T-helper 1 cell (primary cell): ENCODE measurements around the gene DMRT1.
"Not testable (repeated sequence)": the region's sequence is repeated elsewhere in the genome, so short reads cannot be mapped to it uniquely, and the experiment has no call there.

ENCODE experiments used
- DNase-seq, 5 donors: peaks; one replicate each; pipeline ENCODE4 v3.0.0-alpha.2; 2012 to 2020

Gene DMRT1

GRCh38 chr9:860706-861105 is 19.2 kb downstream of the DMRT1 start:
- DNase-seq: no peak

- DNase-seq: not testable (repeated sequence)
Observed at GRCh38 chr9:861525-861924, 20.0 kb downstream of the DMRT1 start.

DNA sequence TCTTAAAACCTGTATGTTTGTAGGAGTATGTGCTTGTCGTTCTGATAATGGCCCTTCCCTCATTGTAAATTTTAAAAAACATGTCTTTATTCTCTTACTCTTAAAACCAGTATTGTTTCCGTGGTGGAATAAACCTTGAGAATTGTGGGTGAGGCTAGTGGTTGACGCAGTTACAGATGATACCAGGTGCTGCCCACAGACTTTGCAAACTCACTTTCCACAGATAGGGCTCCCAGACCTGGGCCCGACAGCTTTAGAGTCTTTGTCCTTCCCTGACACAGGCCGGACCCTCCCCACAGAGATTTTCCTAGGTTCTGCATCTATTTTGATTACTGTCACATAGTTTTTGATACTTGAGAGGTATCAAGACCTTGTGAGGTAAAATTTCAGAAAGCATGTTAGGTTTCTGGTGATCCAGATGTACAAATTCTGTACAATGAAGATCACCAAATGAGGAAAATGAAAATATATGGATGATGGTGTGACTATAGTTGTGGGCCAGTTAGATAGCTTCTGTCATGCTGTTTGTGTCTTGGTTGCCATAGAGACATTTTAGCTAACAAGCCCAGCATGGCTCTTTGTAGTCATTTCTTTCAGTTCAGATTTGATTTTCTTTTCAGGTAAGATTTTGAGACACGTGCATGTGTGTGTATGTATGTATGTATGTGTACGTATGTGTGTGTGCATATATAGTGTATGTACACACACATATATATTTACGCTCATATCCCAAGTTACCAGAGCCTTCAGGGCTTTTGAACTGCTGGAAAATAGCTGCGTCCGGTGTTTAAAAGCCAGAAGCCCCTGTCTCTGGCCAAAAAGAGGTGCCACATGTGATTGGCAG is 33.8 kb downstream of the DMRT1 start:
- DNase-seq: no peak

GRCh38 chr9:876425-876824 is 34.9 kb downstream of the DMRT1 start:
- DNase-seq: no peak

GRCh38 chr9:878239-878638 is 36.7 kb downstream of the DMRT1 start:
- DNase-seq: no peak

DNA sequence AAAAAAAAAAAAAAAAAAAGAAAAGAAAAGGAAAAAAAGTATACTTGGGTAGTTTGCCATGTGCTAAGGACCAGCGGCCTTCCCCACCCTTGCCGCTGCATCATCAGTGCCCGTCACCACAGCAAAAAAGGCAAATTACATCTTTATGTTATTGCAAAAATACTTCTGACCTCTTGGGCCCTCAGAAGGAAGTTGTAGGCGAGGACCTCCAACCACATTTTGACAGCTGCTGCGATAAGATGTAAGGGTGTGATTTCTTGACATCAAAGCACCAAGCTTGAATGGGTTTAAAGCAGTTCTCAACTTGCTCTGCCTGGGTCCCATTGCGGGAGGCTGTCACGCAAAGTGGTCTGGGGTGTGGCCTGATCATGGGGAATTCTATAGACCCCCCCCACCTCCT is 39.2 kb downstream of the DMRT1 start:
- no peak for DNase-seq

- DNase-seq: no peak
Observed at GRCh38 chr9:882416-882924, 41.0 kb downstream of the DMRT1 start.

GRCh38 chr9:883011-883410 is 41.5 kb downstream of the DMRT1 start:
- no peak for DNase-seq

DNA sequence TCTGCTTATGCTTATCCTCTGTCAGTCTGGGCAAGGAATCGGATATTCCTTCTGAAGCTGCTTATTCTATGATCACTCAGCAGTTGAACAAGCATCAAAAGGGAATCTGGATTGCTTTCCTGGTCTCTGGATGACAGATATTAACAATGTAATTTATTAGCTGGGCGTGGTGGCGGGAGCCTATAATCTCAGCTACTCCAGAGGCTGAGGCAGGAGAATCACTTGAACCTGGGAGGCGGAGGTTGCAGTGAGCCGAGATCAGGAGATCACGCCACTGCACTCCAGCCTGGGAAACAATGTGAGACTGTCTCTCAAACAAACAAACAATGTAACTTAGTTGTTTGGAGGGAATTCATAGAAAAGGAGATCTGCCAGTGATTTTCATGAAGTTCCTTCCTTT is 45.4 kb downstream of the DMRT1 start:
- no peak for DNase-seq

DNA sequence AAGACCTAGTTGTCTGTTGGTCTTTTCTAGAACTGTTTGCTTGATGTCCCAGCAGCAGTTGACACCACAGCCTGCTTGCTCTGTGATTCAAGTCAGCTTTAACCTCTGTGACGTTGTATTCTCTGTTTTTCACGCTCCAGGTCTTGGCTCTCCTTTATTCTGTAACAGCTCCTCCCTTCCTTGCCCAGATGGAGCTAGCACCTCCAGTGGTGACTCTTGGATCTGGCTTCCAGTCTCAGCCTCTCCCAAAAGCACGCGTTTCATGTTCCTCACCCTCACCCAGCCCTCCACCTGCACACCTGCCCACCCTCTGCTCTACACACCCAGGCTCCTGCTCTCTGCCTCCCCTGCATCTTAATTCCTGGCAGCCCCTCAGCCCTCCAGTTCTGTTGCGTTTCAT is 50.6 kb downstream of the DMRT1 start:
- DNase-seq: no peak

GRCh38 chr9:893115-893514 is 51.6 kb downstream of the DMRT1 start:
- DNase-seq: no peak

DNA sequence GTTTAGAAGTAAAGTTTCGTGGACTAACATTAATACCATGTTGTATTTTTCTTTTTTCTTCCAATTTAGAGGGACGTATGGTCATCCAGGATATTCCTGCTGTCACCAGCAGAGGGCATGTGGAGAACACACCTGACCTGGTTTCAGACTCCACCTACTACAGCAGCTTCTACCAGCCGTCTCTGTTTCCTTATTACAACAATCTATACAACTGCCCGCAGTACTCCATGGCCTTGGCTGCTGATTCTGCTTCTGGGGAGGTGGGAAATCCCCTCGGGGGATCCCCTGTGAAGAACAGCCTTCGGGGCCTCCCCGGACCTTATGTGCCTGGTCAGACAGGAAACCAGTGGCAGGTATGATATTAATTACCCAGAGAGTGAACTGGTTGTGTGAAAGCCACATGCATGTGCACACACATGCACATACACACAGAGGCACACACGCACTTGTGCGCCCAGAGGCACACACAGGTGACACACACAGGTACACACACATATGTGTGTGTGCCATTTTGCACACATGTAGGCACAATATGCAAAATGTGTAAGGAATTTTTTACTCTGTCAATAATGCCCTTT is 52.4 kb downstream of the DMRT1 start:
- peak in 4 of 5 donors; percentile 10 to 55 (median 24) for DNase-seq

GRCh38 chr9:899440-900184 is 58.1 kb downstream of the DMRT1 start:
- DNase-seq: no peak

DNA sequence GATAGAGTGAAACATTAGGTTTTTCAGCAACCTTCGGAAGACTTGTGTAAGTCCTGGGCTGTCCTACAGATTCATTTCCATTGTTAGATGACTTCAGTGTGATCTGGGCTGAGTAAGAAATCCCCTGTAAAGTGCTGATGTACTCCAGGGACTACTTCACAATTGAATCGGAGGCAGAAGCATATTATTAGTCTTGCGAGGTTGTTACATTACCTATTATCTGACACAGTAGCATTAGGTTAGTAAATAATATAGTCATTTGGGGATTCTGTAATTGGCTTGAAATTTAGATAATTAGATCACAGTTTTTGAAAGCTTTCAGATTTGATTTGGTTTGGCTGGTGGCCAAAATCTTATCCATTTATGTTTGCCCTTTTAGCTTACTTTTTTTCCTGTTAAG is 62.4 kb downstream of the DMRT1 start:
- DNase-seq: no peak

GRCh38 chr9:905906-906305 is 64.4 kb downstream of the DMRT1 start:
- no peak for DNase-seq

DNA sequence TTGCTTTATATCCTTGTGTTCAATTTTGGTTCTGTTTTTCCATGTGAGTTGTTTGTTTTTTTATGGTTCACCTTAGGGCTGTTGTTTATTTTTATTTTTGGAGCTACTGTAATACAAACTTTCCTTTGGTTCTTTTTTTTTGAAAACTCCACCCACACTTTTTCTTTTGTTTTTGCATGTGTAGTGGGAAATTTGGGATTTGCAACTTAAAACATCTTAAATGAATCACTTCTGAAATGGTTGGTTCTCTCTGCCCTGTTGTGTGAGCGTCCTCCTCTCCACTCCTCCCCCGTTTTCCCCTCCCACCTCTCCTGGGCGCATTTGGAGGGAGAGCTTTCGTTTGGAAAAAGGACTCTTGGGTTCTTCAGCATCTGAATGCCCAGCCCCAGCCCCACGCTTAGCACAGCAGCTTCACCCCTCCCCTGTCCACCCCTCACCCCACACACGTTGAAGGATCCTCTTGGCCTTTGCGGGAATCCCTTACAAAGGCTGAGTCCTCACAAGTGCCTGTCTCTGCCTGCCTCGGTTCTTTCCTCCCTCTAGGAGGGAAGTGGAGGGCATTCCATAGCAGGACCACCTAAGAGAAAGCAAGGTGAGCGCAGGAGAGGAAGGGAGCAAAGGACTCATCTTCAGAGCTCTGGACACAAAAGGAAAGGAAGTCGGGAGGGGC is 67.2 kb downstream of the DMRT1 start:
- DNase-seq: no peak

GRCh38 chr9:911005-911404 is 69.5 kb downstream of the DMRT1 start:
- DNase-seq: no peak

DNA sequence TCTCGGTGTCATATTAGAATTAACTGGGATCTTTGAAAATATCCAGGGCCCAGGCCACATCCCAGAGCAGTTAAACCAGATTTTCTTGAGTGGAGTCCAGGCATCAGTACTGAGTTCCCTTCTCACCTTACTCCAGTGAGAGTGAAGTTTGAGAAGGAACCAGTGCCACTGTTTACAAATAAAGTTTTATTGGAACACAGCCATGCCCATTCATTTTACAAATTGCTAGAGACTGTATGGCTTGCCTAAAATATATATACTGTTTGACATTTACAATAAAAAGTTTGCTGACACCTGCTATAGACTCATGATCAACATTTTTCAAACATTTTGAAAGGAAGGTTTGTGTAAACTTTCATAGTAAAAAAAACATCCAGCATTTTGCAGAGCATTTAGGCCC is 71.3 kb downstream of the DMRT1 start:
- no peak for DNase-seq

GRCh38 chr9:913526-913925 is 72.0 kb downstream of the DMRT1 start:
- not testable (repeated sequence) for DNase-seq

GRCh38 chr9:917730-918129 is 76.2 kb downstream of the DMRT1 start:
- no peak for DNase-seq

GRCh38 chr9:920927-921326 is 79.4 kb downstream of the DMRT1 start:
- DNase-seq: no peak

DNA sequence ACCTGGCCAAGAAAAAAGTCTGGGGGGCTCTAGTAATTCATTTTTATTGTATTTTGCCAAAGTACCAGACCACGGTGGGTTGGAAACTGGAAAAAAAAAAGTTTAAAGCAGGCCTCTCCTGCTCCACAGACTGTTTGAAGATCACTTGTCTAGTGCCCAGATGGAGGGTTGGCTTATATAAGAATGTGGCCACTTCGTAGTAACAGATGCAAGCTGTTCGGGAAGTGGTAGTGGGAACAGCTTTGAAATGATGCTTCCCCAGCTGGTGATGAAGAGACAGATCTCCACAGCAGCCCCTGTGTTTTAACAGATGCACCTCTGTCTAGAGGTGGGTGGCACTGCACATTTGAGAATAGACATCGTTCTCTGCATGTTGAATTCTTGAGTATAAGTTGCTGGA is 80.7 kb downstream of the DMRT1 start:
- no peak for DNase-seq

DNA sequence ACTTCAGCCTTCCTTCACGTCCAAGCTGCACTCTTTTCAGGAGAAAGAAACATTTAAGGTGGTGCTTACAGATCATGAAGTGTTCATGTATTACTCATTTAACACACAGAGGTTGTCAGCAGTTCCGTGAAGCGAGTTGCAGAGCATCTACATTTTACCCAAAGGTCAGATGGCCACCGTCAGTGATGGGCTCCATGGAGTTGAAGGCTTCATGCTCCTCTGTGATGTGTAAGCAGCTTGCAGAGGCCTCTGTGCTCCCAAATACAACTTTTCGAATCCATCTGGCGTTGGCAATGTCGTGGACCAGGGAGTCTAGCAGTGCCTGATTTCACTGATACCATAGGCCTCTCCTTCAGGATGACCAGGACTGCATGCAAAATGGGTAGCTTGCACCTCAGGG is 81.2 kb downstream of the DMRT1 start:
- no peak for DNase-seq
